Thoracic aorta (tissue), 2 donors: ENCODE measurements around the gene STK38L. TPM values are rescaled to one million over a fixed set of nuclear protein-coding genes. Genes with fewer than 3 reads are reported as not detected.

ENCODE experiments used
- ATAC-seq: fragments of 150-250 bp; one replicate; pipeline ENCODE4 v1.8.0; 2017; ENCODE audit warnings: low read depth; ENCODE audit not compliant: insufficient number of reproducible peaks, low FRiP score
- DNase-seq: peaks from one replicate; pipeline ENCODE4 v3.0.0-alpha.2; 2020; ENCODE audit warnings: low spot score
- H3K27ac ChIP-seq, 2 donors: fragments of 200-600 bp; sonication (generic); 1 replicate in 1 of 2; 2 replicates in 1 of 2; pipeline ENCODE4 v1.5.1; 2016; ENCODE audit warnings: mild to moderate bottlenecking in 2 of 2, moderate library complexity in 2 of 2
- H3K27me3 ChIP-seq: fragments of 200-600 bp; sonication (generic); replicated peaks from 2 replicates; pipeline ENCODE4 v1.6.0; 2016; ENCODE audit warnings: mild to moderate bottlenecking; ENCODE audit not compliant: insufficient read depth
- H3K36me3 ChIP-seq: fragments of 200-600 bp; sonication (generic); one replicate; pipeline ENCODE4 v1.5.1; 2016
- H3K4me1 ChIP-seq, 2 donors: fragments of 200-600 bp; sonication (generic); 1 replicate in 1 of 2; 2 replicates in 1 of 2; pipeline versions ENCODE4 v1.5.1 to v1.6.0; 2016; ENCODE audit warnings: low read depth in 2 of 2, mild to moderate bottlenecking in 1 of 2; ENCODE audit not compliant: control insufficient read depth in 1 of 2
- H3K4me3 ChIP-seq: fragments of 200-600 bp; sonication (generic); 2 replicates; pipeline ENCODE4 v1.5.1; 2016; ENCODE audit warnings: mild to moderate bottlenecking
- H3K9me3 ChIP-seq: fragments of 200-600 bp; sonication (generic); 2 replicates; pipeline ENCODE4 v1.5.1; 2016
- CTCF ChIP-seq: fragments of 200-600 bp; sonication (generic); IDR thresholded peaks from one replicate; pipeline ENCODE4 v1.5.1; 2019; ENCODE audit warnings: antibody characterized with exemption
- total RNA-seq, 2 donors: library from RNA; depleted of rRNA; stranded (reverse); fragments of >200 nt; gene quantifications; one replicate each; pipeline versions ENCODE4 v1.1.0 to v1.2.3, GENCODE V29; 2016

STK38L gene
- total RNA-seq, 2 donors from 2014 or later, result 216 to 227 TPM

DNA sequence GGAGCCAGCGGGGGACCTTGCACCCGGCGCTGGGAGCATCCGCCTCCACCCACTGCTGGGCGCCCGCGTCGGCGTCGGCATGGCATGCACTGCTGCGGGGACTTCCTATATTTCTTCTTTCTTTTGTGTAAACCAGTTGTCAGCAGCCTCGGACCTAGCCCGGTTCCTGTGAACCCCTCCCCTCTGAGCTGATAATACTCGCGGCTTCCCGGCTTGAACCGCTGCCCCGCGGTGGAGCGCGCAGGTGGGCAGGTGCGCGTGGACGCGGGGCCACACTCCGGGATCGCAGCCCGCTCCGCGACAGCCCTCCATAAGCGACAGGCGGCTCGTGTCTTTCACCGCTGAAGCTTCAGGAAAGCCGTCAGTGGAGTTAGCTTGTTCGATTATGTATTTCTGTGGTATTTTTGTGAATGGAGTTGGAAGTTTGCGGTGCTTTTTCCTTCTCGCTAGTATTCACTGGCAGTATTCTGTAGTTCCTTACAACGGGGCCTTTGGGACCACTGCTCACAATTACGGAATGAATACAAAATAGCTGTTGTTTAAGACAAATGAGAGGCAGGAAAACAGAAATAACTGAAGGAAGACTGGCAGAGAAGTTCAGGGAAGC, 89.4 kb downstream of the STK38L start:
- H3K27ac ChIP-seq, result peak overlapping the region in 1 of 2 donors; percentile 42
- peak overlapping the region; percentile 76 for H3K4me3 ChIP-seq
- no peaks in the 10 kb centered on the region for H3K27me3 ChIP-seq
- DNase-seq (no peak), ATAC-seq (no peak)
- no peaks in the 10 kb centered on the region for H3K36me3 ChIP-seq
- H3K4me1 ChIP-seq, result peaks cover 5 to 32% of the 10 kb centered on the region in 2 donors
- no peaks in the 10 kb centered on the region for H3K9me3 ChIP-seq
- no peak for TF ChIP-seq CTCF

GRCh38 chr12:27334042-27334720, 90.1 kb downstream of the STK38L start:
- TF ChIP-seq CTCF, result no peak
- Histone ChIP-seq H3K36me3 (no peaks in the 10 kb centered on the region), H3K9me3 (no peaks in the 10 kb centered on the region), H3K4me1 (peaks cover 5 to 32% of the 10 kb centered on the region in 2 donors), H3K27me3 (no peaks in the 10 kb centered on the region), H3K4me3 (peak overlapping the region; percentile 76), H3K27ac (peak overlapping the region in 1 of 2 donors; percentile 42)
- DNase-seq (no peak), ATAC-seq (no peak)

GRCh38 chr12:27334721-27335082, 90.6 kb downstream of the STK38L start:
- Histone ChIP-seq H3K27me3 (no peaks in the 10 kb centered on the region), H3K9me3 (no peaks in the 10 kb centered on the region), H3K4me1 (peaks cover 5 to 32% of the 10 kb centered on the region in 2 donors), H3K27ac (no peak overlapping the region), H3K4me3 (no peak overlapping the region), H3K36me3 (no peaks in the 10 kb centered on the region)
- TF ChIP-seq CTCF, result no peak
- DNase-seq (no peak), ATAC-seq (no peak)

GRCh38 chr12:27335364-27336281, 91.5 kb downstream of the STK38L start:
- no peak for DNase-seq
- H3K4me3 ChIP-seq, result no peak overlapping the region
- peaks cover 5 to 31% of the 10 kb centered on the region in 2 donors for H3K4me1 ChIP-seq
- no peaks in the 10 kb centered on the region for H3K9me3 ChIP-seq
- ATAC-seq, result no peak
- no peaks in the 10 kb centered on the region for H3K36me3 ChIP-seq
- peak overlapping the region in 1 of 2 donors; percentile 4 for H3K27ac ChIP-seq
- no peaks in the 10 kb centered on the region for H3K27me3 ChIP-seq
- TF ChIP-seq CTCF, result no peak

DNA sequence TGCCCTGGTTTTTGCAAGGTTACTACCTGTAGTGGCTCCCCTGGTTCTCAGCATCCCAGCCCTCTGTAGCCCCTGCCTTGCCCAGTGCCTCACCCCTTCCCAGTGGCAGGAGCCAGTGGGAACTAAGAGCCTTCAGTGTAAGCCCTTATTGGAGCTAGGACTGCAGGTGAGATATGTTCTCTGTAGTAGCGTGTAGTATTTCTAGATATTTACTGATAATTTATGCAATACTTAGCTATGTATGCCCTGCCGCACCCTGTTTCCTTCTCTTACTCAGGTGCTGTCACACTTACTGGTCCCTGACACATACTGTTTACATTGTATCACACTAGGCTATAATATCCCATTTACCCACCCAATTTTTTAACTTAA, 92.2 kb downstream of the STK38L start:
- H3K4me1 ChIP-seq, result peaks cover 0 to 24% of the 10 kb centered on the region in 2 donors
- no peaks in the 10 kb centered on the region for H3K27me3 ChIP-seq
- H3K27ac ChIP-seq, result no peak overlapping the region
- no peak for ATAC-seq
- no peak for DNase-seq
- H3K9me3 ChIP-seq, result no peaks in the 10 kb centered on the region
- TF ChIP-seq CTCF, result no peak
- H3K36me3 ChIP-seq, result no peaks in the 10 kb centered on the region
- H3K4me3 ChIP-seq, result no peak overlapping the region
